A673 (cell line): Measurements from ENCODE around the gene TDO2.

Experiments used
- EZH2 ChIP-seq: fragments of 200-600 bp; sonication (generic); IDR thresholded peaks from 2 replicates; pipeline ENCODE4 v1.6.1; 2017; ENCODE audit warnings: borderline replicate concordance, low read depth, mild to moderate bottlenecking, mixed read lengths, antibody characterized with exemption, low read length; ENCODE audit not compliant: poor library complexity, severe bottlenecking
- TF ChIP-seq, protein P1 (sequence below): fragments of 300-800, 200-600 bp; sonication (generic); conservative IDR thresholded peaks from 2 replicates; pipeline ENCODE4 v1.5.1; 2017; ENCODE audit warnings: low read depth, mild to moderate bottlenecking, antibody characterized with exemption, low read length, moderate library complexity, mixed read lengths

DNA sequence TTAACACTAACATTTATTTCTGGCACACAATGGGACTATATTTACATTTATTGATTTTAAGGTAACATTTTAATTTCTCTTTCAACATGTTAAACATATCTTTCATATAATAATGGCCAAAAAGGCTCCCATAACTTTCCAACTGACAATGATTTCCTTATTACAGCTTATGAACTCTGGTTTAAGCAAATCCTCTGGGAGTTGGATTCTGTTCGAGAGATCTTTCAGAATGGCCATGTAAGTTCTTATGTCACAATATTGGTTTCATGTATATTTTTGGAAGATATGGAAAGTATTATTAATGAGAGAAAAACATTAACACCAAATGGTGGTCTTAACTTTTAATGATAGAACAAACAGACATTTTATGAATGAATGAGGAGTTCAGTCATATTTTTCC lies 4.1 kb downstream of the TDO2 start:
- TF ChIP-seq, protein P1, sequence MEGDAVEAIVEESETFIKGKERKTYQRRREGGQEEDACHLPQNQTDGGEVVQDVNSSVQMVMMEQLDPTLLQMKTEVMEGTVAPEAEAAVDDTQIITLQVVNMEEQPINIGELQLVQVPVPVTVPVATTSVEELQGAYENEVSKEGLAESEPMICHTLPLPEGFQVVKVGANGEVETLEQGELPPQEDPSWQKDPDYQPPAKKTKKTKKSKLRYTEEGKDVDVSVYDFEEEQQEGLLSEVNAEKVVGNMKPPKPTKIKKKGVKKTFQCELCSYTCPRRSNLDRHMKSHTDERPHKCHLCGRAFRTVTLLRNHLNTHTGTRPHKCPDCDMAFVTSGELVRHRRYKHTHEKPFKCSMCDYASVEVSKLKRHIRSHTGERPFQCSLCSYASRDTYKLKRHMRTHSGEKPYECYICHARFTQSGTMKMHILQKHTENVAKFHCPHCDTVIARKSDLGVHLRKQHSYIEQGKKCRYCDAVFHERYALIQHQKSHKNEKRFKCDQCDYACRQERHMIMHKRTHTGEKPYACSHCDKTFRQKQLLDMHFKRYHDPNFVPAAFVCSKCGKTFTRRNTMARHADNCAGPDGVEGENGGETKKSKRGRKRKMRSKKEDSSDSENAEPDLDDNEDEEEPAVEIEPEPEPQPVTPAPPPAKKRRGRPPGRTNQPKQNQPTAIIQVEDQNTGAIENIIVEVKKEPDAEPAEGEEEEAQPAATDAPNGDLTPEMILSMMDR: no peak
- TF ChIP-seq EZH2: no peak
